Measurements from ENCODE around the gene MFAP1.
"Not testable (repeated sequence)": the region's sequence is repeated elsewhere in the genome, so short reads cannot be mapped to it uniquely, and the experiment has no call there.

Gene MFAP1

DNA sequence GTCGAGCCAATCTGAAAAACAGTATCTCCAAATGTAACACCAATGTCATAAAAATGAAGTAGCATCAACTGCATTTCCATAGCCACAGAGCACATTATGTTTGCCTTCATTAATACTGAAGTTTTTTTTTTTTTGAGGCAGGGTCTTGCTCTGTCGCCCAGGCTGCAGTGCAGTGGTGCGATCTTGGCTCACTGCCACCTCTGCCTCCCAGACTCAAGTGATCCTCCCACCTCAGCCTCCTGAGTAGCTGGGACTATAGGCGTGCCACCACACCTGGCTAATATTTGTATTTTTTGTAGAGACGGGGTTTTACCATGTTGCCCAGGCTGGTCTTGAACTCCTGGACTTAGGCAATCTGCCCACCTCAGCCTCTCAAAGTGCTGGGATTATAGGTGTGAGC lies 9.4 kb downstream of the MFAP1 start:
- not testable (repeated sequence) for DNase-seq

DNA sequence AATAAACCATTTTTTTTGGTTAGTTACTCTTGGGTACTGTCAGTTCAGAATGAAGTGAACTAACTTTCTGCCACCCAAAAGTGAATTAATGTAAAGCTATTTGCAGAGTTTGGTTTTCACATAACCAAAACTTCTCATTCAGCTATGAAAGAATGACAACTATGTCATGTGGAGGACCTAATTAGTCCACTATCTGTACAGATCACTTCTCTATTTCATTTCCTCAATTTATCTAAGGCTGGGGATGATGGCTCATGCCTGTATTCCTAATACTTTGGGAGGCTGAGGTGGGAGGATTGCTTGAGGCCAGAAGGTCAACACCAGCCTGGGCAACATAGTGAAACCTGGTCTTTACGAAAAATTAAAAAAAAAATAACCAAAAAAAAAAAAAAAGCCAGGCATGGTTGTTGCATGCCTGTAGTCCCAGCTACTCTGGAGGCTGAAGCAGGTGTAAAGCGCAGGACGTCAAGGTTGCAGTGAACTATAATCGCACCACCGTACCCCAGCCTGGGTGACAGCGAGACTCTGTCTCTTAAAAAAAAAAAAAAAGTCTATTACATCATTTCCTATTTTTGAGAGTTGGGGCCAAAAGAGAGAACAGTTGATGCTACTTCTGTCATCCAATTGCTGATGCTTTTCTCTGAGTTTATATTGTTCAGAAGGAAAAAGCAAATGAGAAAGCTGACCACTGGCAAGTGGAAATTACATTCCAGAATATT lies 15.4 kb downstream of the MFAP1 start:
- DNase-seq: no peak

DNA sequence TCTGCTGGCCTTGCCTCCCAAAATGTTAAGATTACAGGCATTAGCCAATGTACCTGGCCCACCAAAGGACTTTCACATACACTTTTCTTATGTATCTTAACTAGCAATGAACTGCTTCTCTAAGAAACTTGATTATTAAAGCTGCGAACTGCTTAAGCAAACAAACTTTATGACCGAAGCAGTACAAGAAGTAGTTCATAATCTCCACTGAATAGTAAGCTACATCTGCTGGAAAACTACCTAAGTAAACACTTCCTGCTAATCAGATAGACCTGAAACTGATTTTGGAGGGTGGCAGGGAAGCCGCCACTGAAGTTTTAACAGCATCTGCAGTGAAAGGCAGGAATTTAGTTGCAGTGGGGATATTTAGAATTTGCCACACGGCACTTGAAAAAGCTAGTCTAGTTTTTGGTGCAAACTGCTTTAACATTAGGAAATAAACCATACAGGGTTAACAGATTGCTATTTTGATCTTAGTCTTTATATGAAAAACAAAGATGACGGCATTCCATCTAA lies 16.0 kb downstream of the MFAP1 start:
- no peak for DNase-seq

DNA sequence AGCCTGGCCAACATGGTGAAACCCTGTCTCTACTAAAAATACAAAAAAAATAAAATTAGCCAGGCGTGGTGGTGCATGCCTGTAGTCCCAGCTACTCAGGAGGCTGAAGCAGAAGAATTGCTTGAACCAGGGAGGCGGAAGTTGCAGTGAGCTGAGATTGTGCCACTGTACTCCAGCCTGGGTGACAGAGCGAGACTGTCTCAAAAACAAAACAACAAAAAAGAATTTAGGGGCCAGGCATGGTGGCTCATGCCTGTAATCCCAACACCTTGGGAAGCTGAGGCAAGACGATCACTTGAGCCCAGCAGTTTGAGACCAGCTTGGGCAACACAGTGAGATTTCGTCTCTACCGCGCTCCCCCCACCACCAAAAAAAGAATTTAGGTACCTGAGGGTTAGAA lies 21.8 kb downstream of the MFAP1 start:
- DNase-seq: not testable (repeated sequence)

DNA sequence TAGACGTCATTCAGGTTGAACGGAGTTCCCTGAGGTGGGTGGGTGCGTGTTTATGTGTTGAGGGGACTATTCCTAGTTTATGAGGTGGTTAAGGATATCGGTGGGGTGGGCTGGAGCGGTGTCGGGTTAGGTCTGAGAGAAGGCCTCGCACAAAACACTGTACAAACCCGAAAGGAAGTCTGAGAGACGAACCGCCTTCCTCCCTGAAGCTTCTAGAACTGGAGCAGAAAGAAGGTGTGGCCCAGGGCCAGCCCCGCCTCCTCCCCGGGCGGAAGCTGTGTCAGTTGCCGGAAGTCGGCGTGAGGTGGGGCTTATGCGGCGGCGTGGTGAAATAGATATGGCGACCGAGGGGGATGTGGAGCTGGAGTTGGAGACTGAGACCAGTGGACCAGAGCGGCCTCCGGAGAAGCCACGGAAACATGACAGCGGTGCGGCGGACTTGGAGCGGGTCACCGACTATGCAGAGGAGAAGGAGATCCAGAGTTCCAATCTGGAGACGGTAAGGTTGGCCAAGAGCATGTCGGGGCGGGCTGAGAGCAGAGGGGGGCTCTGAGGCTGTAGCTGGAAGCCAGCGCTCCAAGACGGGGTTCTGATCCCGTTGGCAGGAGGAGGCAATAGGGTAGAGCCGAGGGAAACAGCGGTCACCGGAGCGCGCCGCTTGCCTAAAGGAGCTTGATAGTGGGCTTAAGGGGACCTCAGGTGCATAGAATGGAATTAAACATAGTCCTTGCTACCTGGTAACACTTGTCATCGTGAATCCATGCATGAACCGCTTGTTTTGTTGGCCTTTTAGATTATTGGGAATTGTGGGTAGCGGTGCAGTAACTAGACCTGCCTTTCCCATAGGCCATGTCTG lies 24.0 kb downstream of the MFAP1 start, which contains the start of gene HYPK:
HYPK (plus strand) TSS at position 314 of the 856 bp plus-strand sequence; CDS start at position 338, 24 bp downstream.
- peak; percentile 94 for DNase-seq

DNA sequence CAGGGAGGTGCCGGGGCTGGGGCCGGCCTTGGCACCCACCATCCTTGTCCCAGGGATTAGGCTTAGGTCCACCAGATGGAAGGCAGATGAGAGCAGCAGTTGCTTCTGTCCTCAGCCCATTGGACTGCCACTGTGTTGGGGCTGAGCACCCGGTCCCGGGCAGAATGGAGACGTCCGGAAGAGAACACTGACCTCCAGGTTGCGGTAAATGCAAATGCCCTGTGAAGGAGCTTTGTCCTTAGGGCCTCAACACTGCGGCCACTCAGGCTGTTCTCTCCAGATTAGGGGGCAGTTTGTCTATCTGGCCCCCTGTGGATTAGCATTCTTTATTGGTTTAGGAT lies 24.6 kb downstream of the MFAP1 start, which contains the start of gene SERINC4:
SERINC4 (minus strand) TSS at position 276 of the 341 bp plus-strand sequence; CDS start at position 42, 234 bp downstream.
- no peak for DNase-seq

DNA sequence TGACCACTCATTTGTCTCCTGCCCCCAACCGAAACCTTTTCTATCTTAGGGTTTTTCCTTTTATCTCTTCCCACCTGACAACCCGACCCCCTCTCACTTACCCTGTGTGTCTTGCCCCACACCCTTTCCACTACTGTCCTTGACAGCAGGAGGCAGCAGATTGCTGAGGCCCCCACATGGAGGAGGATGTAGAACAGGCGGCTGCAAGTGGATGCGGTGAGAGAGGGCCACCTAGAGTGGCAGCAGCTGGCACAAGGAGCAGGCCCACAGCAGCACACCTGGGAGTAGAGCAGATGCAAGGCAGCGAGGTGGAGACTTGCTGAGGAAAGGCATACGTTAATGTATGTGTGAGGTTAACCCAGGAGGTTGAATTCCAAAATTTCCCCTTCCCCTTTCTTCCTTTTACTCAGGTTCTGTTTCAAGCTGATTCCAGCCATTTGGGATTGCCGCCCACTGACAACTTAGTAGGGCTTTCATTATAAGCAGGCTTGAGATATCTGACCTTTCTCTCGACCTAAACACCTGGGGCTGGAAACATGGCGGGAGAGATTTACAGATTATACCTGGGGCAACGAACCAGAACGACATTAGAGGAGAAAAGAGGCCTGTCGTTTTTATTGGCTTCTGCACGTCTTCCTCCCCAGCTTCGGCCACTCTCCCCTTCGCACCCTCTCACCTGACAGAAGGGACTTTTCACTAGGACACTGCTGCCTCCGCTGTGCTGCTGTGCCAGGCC lies 25.1 kb downstream of the MFAP1 start:
- DNase-seq: no peak

DNA sequence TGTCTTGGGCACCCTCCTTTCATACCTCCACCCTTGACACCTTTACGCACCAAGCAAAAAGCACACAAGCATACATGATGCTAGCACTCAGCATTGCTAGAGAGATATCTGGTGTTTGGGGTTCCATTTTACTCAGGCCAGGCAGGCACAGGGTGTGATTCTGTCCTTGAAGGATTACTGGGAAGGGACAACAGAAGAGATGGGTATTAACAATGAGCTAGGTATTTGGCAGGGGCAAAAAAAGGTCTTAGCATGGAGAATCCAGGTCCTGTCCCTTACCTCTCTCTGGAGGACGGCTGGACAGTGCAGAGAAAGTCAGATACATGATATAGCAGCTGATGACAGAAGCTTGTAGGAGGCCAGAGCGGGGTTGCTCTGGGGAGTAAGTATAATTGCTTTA lies 27.9 kb downstream of the MFAP1 start:
- DNase-seq: no peak

DNA sequence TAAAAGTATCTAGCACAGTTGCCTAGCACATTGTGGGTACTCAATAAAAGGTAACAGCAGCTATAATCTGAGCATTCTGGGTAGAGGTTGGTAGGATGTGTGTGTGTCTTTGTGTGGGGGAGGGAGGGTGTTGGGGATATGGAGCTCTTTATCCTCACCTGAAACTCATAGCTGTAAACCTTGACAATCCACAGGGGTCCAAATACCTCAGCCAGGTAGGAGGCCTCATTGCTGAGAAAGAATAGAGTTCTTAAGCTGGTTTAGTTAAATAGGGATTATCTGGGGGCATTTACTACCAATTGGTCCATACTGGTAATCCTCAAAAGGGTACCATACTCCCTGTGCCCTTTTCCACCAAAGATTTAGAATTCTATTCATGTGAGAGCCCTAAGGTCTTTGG lies 28.5 kb downstream of the MFAP1 start:
- no peak for DNase-seq

DNA sequence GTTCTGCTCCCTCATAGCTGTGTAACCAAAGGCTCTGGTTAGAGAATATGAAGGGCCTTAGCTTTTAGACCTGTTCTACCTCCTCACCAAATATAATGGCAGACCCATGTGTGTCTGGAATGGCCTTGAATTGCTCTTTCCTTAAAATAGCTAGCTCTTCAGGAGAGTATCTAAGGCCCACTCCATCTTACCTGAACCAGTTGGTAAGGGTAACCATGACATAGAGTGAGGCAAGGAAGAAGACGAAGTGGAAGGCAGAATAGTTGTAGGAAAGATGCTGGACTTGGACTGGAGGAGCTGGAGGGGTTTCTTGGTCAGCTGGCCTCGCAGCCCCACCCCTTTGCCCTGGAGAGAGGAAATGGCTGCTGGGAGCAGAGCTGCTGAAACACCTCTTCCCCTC lies 29.3 kb downstream of the MFAP1 start:
- no peak for DNase-seq

DNA sequence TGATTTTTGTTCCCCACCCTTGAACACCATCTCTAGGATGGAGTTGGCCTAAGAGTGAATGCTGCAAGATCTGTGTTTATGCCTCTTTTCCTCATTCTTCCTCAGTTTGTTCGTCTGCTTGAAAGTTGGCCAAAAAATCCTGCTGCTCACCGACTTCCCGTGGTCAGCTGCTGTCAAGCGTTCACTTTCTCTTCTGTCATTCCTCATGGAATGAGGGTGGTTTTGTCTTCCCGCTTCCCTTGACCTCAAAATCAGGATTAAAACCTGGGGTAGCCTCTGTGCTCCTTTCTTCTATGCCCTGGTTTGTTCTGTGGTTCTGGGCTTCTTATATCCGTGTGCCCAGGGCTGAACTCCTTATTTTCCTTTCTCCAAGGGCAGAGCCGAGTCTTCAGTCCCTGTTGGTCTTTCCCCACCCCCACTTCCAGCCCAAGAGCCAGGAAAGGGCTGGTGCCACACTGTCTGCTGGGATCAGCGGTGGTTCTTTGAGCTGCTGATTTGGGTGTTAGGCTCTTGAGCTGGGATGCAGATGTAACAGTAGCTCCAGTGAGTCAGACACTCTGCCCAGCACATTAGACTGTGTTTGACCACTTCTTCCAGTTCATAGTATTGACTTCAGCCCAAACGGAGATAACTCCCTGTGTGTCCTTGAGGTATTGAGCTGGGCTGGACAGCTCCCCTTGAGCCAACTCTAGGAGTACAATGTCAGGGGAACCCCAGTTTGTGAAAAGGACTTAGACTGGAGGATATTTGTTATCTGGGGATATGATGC lies 30.0 kb downstream of the MFAP1 start:
- peak; percentile 61 for DNase-seq

DNA sequence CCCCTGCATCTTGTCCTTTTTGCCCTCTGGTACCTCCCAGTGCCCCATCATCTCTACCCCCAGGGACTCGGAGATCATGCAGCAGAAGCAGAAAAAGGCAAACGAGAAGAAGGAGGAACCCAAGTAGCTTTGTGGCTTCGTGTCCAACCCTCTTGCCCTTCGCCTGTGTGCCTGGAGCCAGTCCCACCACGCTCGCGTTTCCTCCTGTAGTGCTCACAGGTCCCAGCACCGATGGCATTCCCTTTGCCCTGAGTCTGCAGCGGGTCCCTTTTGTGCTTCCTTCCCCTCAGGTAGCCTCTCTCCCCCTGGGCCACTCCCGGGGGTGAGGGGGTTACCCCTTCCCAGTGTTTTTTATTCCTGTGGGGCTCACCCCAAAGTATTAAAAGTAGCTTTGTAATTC lies 30.8 kb downstream of the MFAP1 start:
- no peak for DNase-seq

DNA sequence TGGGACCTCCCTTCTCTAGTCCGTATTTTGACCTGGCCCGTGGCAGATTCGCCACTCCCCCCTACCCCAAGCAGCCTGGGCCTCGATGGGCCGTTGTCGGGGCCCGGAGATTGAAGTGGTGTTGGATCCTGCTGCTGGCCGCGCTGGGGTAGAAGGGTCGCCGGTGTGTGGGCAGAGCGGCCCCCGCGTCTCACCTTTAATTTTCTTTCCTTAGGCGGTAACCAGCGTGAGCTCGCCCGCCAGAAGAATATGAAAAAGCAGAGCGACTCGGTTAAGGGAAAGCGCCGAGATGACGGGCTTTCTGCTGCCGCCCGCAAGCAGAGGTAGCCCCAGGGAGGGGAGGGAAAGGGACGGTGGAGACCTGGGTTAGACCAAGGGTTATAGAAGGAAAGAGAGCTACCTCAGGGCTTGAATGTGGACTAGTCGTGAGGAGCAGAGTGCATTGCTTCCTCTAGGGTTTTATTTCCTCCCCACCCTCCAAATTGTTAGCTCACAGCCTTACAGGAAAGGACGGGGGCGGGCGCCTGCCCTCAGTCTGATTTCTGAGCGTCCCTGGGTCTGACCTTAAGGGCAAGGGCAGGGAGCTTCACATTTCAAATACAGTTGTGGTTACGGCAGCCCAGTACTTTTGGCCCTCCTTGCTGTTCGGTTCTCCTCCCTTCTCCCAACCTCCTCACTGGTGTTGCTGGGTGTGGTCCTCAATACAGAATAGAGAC lies 31.6 kb downstream of the MFAP1 start:
- no peak for DNase-seq

DNA sequence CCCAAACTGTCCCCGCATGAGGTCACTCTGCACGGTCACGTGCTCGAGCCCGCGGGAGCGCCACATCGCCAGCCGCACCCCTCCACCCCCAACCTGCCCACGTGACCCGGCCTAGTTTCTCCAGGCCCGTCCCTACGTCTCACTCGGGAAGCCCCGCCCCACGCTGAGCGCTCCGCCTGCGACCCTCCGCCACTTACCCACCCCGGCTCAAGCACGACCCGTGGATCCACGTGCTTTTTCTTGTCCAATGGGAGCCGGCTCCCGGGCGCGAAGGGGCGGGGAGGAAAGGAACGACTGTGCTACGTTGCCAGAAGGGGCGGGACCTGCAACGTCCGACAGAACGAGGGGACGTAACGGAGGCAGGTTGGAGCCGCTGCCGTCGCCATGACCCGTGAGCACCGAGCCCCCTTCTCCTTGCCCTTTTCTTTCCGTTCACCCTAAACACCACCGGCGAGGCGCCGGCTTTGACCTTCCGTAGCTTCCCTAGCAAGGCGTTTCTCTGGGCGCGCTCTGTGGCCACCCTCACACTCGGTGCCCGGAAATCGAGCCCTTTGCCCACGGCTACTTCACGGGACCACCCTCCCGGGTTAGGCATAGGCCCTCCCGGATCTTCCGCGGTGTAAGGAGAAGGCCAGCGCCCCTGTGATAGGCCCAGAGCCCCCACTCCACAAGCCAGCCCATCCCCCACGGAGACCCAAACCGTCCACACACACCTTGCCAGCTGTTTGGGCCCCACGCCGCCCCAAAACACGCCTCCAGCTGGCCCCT lies 32.3 kb downstream of the MFAP1 start, which contains the start of gene SERF2:
SERF2 (plus strand) TSS at position 328 of the 768 bp plus-strand sequence; CDS start at position 385, 57 bp downstream.
- DNase-seq: peak; percentile 100

DNA sequence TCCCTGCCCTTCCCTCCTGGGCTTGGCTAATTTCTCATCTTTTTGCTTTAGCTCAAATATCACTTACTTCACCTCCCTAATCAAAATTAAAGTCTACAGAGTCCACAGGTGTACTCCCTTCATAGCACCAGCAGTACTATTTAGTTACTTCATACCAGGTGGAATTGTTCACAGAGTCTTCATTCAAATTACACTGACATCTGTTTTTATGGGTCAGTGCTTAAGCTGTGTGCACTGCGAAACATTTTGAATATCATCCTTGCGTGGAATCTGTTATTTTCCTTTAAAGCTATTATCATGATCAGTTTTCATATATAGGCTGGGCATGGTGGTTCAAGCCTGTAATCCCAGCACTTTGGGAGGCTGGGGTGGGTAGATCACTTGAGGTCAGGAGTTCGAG lies 35.1 kb downstream of the MFAP1 start:
- DNase-seq: no peak

DNA sequence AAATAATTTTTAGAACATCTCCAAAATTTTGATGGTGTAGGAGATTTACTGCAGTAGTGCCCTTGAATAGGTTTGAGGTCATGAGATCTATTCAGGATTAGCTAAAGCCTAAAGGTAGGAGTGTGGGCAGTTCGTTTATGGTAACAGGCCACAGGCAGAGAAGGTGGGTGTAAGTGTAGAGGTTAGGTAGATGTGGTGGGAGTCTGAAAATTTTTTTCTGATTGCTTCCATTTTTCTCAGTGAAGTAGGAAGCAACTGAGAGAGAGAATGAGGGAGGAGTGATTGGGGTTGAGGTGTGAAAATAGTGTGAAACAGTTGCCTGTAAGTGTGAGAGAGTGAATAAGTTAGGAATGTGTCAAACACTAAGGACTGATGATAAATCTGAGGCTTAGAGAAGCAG lies 45.5 kb downstream of the MFAP1 start:
- DNase-seq: no peak

DNA sequence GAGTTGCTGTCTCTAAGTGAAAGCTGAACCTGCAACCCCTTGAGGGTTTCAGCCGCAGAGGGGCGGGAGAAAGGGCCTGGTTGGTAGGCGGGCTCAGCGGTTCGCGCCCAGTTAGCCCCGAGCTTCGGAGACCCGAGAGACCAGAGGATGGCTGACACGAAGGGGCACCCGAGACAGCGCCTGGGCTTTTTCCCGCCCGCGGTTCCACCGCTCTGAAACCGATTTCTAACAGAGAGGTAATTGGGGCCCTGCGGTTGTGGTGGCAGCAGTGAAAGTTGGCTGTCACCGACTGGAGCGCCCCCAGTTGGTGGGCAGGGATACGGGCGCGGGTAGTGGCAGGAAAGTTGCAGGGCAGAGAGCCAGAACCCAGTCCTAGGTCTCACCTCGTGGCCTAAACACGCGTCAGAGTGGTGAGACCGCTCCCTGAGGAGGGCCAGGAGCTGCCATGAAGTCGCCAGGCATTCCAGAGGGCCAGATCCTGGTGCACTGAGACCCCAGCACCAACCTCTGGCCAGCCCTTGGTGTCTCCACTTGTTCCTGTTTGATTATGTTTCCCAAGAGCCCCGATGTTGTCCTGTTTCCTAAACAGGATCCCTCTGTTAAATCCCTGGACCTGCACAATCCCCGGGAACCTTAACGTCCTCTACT lies 47.1 kb downstream of the MFAP1 start:
- DNase-seq: peak; percentile 87

DNA sequence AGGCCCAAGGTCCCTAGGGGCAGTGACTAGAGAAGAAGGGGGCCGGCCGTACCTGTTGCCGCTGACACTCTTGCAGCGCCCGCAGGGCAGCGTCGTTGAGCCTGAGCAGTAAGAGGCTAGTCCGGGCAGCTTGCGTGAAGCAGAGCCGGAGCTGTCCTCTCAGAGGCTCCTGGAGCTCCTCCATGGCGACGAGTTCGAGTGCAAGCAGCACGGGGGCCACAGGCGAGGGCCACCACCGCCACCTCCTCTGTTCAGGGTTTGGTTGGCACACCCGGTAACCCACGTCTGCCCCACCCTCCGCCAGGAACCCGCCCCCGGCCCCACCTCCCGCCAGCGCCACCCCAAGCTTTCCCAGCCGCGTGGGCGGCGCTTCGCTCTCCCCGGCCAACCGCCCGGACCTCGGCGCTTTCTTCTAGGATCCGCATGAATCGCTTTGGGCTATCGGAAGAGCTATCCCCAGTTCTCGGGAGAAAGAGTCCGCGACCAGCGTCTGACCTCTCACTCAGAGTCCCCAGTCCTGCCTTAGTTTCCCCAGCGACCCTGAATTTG lies 47.7 kb downstream of the MFAP1 start, which contains the start of gene ELL3:
ELL3 (minus strand) TSS at position 249 of the 549 bp plus-strand sequence; CDS start at position 184, 65 bp downstream.
- peak; percentile 89 for DNase-seq

DNA sequence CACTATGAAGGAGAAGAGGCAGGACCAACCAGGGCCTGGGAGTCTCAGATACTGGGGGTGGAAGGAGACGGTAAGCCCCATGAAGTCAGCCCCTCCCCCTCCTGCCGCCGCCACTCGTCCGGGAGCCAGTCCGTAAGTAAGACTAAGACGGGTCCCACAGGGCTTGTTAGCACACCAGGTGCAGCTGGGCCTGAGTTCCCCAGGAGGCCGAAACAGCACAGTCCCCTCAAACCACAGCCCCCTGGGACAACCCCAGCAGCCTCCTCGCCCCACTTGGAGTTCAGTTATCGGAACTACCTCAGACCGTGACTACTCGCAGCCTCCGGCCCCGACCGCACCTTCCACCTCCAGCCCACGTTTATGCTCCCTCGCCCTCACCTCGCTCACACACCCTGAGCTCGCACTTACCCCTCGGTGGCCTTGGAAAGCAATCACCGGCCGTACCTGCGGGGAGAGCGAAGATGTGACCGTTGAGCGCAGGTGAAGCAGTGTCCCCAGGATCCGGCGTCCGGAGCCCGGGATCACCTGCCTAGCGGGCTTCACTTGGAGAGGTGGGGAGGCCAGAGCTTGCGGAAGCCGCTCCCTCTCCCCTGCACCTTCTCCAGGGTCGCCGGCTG lies 48.3 kb downstream of the MFAP1 start:
- peak; percentile 73 for DNase-seq

Data from islet precursor cell (in vitro differentiated cells).